Fibroblast of pulmonary artery (primary cell): ENCODE data around the gene MAPK8.
A peak's percentile ranks its signal among the peaks of the same experiment; 100 is the strongest.
"Not testable (repeated sequence)": the region's sequence is repeated elsewhere in the genome, so short reads cannot be mapped to it uniquely, and the experiment has no call there.

ENCODE experiments used
- DNase-seq: peaks from one replicate; pipeline ENCODE4 v3.0.0-alpha.2; 2010; ENCODE audit warnings: low read depth
- H3K4me3 ChIP-seq: replicated peaks from 2 replicates; pipeline ENCODE4 v1.5.1; 2011; ENCODE audit warnings: low read depth, mild to moderate bottlenecking, control low read depth, low read length, moderate library complexity
- CTCF ChIP-seq: IDR thresholded peaks from 2 replicates; pipeline ENCODE4 v1.5.1; 2011; ENCODE audit warnings: mild to moderate bottlenecking, control low read depth, low read length, inconsistent platforms; ENCODE audit errors: missing control alignments

MAPK8 gene

GRCh38 chr10:48414778-48415177 lies 108.3 kb downstream of the MAPK8 start:
- no peak for TF ChIP-seq CTCF
- no peak overlapping the region for H3K4me3 ChIP-seq
- DNase-seq: no peak

GRCh38 chr10:48416584-48417232 lies 110.2 kb downstream of the MAPK8 start:
- TF ChIP-seq CTCF: peak; percentile 13
- no peak for DNase-seq
- no peak overlapping the region for H3K4me3 ChIP-seq

GRCh38 chr10:48417374-48417773 lies 110.9 kb downstream of the MAPK8 start:
- H3K4me3 ChIP-seq: no peak overlapping the region
- no peak for DNase-seq
- TF ChIP-seq CTCF: no peak

GRCh38 chr10:48418189-48418788 lies 111.8 kb downstream of the MAPK8 start:
- DNase-seq: no peak
- no peak overlapping the region for H3K4me3 ChIP-seq
- no peak for TF ChIP-seq CTCF

- H3K4me3 ChIP-seq: no peak overlapping the region
- TF ChIP-seq CTCF: no peak
- no peak for DNase-seq
These were observed 113.2 kb downstream of the MAPK8 start for GRCh38 chr10:48419714-48420113.

- DNase-seq: not testable (repeated sequence)
These were observed 115.4 kb downstream of the MAPK8 start for GRCh38 chr10:48421862-48422261.

GRCh38 chr10:48423884-48424283 lies 117.4 kb downstream of the MAPK8 start:
- TF ChIP-seq CTCF: no peak
- H3K4me3 ChIP-seq: no peak overlapping the region
- no peak for DNase-seq

More at GRCh38 chr10:48421862-48422261, 115.4 kb downstream of the MAPK8 start:
- not testable (repeated sequence) for H3K4me3 ChIP-seq
